Panc1 (cell line): ENCODE data around the gene FNDC10.

ENCODE experiments used
- POLR2AphosphoS5 ChIP-seq: IDR thresholded peaks from 2 replicates; pipeline ENCODE4 v1.6.1; 2012; ENCODE audit warnings: mild to moderate bottlenecking, low read depth, low read length, moderate library complexity
- SIN3A ChIP-seq: IDR thresholded peaks from 2 replicates; pipeline ENCODE4 v1.6.1; 2012; ENCODE audit warnings: low read depth, mild to moderate bottlenecking, low read length, moderate library complexity, borderline replicate concordance; ENCODE audit not compliant: insufficient read depth
- TCF7L2 ChIP-seq: IDR thresholded peaks from 2 replicates; pipeline ENCODE4 v1.6.1; 2011; ENCODE audit warnings: mild to moderate bottlenecking, low read depth, low read length, inconsistent platforms
- TF ChIP-seq, protein P1 (sequence below), 2 experiments: IDR thresholded peaks; 2 replicates each; pipeline ENCODE4 v1.6.1; 2011 to 2012; ENCODE audit warnings: low read depth in 2 of 2, control low read depth in 1 of 2, low read length in 1 of 2, mild to moderate bottlenecking in 1 of 2, moderate library complexity in 1 of 2; ENCODE audit not compliant: insufficient read depth in 1 of 2
- TF ChIP-seq, protein P2 (sequence below): fragments of 450-650 bp; IDR thresholded peaks from 2 replicates; pipeline ENCODE4 v1.5.1; 2017; ENCODE audit warnings: mild to moderate bottlenecking

- TF ChIP-seq POLR2AphosphoS5 (no peak), SIN3A (no peak), TCF7L2 (no peak)
- TF ChIP-seq, protein P1, sequence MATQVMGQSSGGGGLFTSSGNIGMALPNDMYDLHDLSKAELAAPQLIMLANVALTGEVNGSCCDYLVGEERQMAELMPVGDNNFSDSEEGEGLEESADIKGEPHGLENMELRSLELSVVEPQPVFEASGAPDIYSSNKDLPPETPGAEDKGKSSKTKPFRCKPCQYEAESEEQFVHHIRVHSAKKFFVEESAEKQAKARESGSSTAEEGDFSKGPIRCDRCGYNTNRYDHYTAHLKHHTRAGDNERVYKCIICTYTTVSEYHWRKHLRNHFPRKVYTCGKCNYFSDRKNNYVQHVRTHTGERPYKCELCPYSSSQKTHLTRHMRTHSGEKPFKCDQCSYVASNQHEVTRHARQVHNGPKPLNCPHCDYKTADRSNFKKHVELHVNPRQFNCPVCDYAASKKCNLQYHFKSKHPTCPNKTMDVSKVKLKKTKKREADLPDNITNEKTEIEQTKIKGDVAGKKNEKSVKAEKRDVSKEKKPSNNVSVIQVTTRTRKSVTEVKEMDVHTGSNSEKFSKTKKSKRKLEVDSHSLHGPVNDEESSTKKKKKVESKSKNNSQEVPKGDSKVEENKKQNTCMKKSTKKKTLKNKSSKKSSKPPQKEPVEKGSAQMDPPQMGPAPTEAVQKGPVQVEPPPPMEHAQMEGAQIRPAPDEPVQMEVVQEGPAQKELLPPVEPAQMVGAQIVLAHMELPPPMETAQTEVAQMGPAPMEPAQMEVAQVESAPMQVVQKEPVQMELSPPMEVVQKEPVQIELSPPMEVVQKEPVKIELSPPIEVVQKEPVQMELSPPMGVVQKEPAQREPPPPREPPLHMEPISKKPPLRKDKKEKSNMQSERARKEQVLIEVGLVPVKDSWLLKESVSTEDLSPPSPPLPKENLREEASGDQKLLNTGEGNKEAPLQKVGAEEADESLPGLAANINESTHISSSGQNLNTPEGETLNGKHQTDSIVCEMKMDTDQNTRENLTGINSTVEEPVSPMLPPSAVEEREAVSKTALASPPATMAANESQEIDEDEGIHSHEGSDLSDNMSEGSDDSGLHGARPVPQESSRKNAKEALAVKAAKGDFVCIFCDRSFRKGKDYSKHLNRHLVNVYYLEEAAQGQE (IDR thresholded peaks at IDR 0.05; ENCODE audit: insufficient read depth in 1 of 2, low read depth in 2 of 2, low read length in 1 of 2): no peak
- TF ChIP-seq, protein P2, sequence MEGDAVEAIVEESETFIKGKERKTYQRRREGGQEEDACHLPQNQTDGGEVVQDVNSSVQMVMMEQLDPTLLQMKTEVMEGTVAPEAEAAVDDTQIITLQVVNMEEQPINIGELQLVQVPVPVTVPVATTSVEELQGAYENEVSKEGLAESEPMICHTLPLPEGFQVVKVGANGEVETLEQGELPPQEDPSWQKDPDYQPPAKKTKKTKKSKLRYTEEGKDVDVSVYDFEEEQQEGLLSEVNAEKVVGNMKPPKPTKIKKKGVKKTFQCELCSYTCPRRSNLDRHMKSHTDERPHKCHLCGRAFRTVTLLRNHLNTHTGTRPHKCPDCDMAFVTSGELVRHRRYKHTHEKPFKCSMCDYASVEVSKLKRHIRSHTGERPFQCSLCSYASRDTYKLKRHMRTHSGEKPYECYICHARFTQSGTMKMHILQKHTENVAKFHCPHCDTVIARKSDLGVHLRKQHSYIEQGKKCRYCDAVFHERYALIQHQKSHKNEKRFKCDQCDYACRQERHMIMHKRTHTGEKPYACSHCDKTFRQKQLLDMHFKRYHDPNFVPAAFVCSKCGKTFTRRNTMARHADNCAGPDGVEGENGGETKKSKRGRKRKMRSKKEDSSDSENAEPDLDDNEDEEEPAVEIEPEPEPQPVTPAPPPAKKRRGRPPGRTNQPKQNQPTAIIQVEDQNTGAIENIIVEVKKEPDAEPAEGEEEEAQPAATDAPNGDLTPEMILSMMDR: no peak
Observed at GRCh38 chr1:1613509-1614082, 13.7 kb upstream of the FNDC10 start.
